Ecto neural progenitor cell (in vitro differentiated cells): ENCODE results near the gene NDUFAF3.
"Not testable (repeated sequence)": the region's sequence is repeated elsewhere in the genome, so short reads cannot be mapped to it uniquely, and the experiment has no call there.

Source experiments
- DNase-seq: peaks from one replicate; pipeline ENCODE4 v3.0.0-alpha.2; 2018; ENCODE audit warnings: low spot score

NDUFAF3 gene

DNA sequence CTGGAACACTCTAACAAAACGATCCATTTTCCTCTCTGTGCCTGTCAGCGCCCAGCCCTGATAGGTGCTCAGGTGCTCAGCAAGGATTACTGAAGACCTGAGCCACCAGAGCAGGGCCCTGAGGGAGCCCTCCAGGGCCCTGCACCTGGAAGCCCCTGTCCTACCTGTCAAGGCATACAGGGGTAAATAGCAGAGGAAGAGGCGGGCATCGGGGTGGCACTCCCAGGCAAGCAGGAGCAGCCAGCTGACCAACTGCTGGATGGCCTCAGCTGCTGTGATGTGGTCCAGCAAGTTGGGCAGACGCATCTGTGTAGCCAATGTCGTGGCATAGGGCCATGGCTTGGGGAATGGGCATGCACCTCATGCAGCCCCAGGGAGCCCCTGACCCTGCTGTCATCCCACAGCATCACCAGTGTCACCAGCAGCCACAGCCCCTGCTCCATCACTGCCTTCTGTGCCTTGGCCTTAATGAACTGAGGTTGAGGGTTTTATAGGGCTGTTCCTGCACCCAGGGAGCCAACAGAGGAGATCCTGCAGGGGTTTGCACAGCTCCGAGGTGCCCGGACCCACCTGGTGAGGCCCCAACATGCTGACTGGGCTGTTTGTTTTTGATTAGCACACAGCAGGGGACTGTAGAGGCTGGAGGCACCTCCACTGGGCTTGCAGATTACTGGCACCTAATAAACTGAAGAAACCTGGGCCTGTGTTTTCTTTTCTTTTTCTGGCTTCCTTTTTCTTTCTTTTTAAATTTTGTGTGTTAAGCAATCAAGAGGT, 22.6 kb upstream of the NDUFAF3 start:
- DNase-seq: no peak

DNA sequence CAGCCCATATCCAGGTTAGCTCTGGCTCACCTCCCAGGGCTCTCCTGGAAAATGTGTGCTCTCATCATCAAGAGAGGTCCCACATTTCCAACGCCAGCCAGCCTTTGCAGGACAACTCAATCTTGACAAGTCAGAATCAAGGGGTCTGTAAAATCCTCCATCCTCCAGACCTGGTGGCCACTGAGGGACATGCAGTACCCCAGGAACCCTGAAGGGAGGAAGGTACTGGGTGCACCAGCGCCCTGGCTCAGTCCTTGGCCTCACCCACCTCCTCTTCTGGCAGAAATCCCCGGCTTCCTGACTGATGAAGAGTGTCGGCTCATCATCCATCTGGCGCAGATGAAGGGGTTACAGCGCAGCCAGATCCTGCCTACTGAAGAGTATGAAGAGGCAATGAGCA, 20.8 kb upstream of the NDUFAF3 start:
- DNase-seq: no peak

DNA sequence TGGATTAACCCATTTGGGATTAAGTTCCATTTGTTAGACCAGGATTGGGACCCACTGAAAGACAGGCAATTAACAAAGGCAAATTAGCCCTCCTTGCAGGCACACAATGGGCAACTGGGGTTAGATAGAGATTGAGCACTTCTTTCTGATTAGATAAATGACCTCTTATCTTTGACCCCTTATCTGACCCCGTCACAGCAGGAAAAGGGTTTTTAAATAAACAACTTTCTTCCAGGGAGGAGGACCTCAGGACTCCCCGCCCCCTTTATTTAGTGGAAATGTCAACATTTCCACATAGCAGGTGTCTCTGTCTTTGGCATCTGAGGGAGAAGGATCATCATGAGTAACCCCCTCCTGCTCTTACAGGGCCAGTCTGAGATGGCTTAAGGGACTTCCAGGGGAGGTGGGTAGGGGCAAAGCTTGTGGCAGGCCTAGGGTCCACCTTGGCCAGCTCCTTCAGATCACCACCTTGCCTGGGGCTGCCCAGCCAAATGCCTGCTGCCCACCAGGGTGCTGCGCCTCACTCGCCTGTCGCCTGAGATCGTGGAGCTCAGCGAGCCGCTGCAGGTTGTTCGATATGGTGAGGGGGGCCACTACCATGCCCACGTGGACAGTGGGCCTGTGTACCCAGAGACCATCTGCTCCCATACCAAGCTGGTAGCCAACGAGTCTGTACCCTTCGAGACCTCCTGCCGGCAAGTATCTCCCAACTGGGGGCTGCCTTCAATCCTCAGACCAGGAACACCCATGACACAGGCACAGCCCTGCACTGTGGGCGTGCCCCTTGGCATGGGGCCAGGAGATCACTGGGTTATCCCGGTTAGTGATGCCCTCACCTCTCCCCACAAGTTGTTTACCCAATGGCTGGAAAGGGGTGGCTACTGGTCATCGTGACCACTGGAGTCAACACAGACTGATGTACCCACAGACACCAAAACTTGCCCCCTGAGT, 17.3 kb upstream of the NDUFAF3 start:
- no peak for DNase-seq

GRCh38 chr3:49005303-49005680, 16.6 kb upstream of the NDUFAF3 start:
- no peak for DNase-seq

- DNase-seq: no peak
Measured at GRCh38 chr3:49005998-49006397, 15.9 kb upstream of the NDUFAF3 start.

GRCh38 chr3:49006408-49007067, 15.4 kb upstream of the NDUFAF3 start:
- no peak for DNase-seq

GRCh38 chr3:49007068-49007770, 14.7 kb upstream of the NDUFAF3 start, which contains the start of gene WDR6:
WDR6 (plus strand) TSS chr3:49007391; CDS start chr3:49007432, 41 bp downstream.
- peak; percentile 97 for DNase-seq

GRCh38 chr3:49007771-49008528, 14.0 kb upstream of the NDUFAF3 start:
- peak; percentile 96 for DNase-seq

- not testable (repeated sequence) for DNase-seq
Measured at GRCh38 chr3:49008627-49009026, 13.3 kb upstream of the NDUFAF3 start.

DNA sequence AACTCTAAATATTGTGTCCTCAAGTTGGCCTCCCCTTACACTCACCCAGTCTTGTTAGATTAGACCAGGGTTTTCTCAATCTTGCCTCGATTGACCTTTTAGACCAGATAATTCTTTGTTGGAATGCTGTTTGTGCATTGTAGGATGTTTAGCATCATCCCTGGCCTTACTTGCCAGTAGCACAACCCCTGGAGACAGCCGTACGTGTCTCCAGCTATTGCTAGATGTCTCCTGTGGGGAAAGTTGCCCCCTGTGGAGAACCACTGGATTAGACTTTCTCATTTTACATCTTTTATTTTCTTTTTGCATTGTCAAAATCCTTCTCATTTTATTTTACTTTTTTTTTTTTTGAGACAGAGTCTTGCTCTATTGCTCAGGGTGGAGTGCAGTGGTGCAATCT, 12.5 kb upstream of the NDUFAF3 start:
- no peak for DNase-seq

DNA sequence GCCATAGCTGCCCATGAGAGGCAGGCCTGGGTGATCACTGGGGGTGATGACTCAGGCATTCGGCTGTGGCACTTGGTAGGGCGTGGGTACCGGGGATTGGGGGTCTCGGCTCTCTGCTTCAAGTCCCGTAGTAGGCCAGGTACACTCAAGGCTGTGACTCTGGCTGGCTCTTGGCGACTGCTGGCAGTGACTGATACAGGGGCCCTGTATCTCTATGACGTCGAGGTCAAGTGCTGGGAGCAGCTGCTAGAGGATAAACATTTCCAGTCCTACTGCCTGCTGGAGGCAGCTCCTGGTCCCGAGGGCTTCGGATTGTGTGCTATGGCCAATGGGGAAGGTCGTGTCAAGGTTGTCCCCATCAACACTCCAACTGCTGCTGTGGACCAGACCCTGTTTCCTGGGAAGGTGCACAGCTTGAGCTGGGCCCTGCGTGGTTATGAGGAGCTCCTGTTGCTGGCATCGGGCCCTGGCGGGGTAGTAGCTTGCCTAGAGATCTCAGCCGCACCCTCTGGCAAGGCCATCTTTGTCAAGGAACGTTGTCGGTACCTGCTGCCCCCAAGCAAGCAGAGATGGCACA, 9.4 kb upstream of the NDUFAF3 start:
- DNase-seq: no peak

- DNase-seq: no peak
Measured at GRCh38 chr3:49013113-49013737, 8.7 kb upstream of the NDUFAF3 start.

DNA sequence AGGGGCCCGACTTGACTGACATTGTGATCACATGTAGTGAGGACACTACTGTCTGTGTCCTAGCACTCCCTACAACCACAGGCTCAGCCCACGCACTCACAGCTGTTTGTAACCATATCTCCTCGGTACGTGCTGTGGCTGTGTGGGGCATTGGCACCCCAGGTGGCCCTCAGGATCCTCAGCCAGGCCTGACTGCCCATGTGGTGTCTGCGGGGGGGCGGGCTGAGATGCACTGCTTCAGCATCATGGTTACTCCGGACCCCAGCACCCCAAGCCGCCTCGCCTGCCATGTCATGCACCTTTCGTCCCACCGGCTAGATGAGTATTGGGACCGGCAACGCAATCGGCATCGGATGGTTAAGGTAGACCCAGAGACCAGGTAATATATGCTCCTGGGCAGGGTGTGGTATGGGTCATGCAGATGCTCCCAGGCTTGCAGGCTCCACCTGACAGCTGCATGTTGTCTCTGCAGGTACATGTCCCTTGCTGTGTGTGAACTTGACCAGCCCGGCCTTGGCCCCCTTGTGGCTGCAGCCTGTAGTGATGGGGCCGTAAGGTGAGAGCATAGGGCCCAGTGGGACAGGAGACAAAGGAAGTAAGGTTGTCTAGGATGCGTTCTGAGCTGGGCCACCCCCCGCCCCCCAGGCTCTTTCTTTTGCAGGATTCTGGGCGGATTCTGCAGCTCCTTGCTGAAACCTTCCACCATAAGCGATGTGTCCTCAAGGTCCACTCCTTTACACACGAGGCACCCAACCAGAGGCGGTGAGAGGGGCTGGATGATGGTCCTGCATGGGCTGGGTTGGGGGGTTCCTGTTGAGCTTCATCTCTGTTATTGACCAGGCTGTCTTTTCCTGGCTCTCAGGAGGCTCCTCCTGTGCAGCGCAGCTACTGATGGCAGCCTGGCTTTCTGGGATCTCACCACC, 7.9 kb upstream of the NDUFAF3 start:
- DNase-seq: no peak

DNA sequence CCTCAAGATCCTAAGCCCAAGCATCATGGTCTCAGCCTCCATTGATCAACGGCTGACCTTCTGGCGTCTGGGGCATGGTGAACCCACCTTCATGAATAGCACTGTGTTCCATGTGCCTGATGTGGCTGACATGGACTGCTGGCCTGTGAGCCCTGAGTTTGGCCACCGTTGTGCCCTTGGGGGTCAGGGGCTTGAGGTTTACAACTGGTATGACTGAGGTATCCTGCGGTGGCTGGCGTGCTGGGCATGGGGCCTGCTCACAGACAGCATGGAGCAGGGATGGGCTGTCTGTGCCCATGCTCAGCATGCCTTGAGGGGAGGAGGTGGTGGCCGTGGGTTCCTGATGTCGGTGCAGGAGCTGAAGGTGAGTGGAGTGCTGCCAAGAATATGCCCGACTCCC, 6.8 kb upstream of the NDUFAF3 start:
- DNase-seq: no peak

GRCh38 chr3:49015765-49016164, 6.2 kb upstream of the NDUFAF3 start:
- DNase-seq: no peak

DNA sequence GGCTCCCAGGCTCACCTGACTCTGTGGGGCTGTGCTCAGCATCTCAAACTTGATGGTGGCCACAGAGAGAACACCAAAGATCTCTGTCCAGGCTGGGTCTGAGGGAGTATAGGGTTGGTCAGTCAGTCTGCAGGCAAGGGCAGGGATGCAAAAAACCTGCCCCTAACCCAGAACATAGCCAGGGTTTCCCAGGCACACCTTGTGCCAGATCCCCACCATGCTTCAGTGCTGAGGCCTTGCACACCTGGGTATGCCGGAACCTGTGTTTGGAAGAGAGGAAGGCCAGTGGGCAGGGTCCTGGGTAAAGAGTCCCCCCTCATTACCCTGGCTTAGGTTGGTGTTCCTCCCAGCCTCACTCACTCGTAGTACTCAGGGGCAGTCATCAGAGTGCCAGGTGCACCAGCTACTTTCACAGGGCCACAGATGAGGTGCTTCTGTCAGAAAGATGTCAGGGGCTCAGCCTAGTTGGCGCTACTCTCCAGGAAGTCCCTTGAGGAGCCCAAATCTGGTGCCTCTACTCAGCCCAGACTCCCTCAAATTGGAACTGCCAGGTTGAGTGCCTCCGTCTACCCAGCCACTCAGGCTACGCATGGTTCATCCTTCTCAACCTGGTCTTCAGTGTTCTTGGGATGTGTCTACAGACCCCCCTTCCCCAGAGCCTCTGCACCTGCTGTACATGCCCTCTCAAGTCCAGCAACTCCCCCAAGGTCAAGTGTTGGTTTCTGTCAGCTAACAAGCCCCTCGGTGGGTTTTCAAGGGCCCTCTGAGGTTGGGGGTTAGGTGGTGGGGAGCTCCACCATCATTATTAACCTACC, 5.3 kb upstream of the NDUFAF3 start:
- no peak for DNase-seq

- DNase-seq: no peak
Measured at GRCh38 chr3:49017229-49017970, 4.5 kb upstream of the NDUFAF3 start.
